PC-9 (cell line): ENCODE measurements around the gene GALNT5. TPM values are rescaled to one million over a fixed set of nuclear protein-coding genes. Genes with fewer than 3 reads are reported as not detected.

Experiments
- BruUV-seq: library from RNA; stranded (reverse); fragments of 400-500 nt; replicated peaks from 2 replicates; lab custom pipeline; 2021; lab: Mats Ljungman, UMichigan
- CTCF ChIA-PET: fragments of 300-600 bp; sonication (Branson Sonifier 250); formaldehyde crosslinking; loops from one replicate; lab custom pipeline; 2022; ENCODE audit warnings: antibody characterized with exemption; lab: Charles Lee
- POLR2A ChIA-PET: fragments of 300-600 bp; sonication (Branson Sonifier 250); formaldehyde crosslinking; loops from one replicate; lab custom pipeline; 2022; ENCODE audit warnings: antibody characterized with exemption; ENCODE audit not compliant: unreplicated experiment; lab: Charles Lee
- DNase-seq, 2 experiments: peaks; one replicate each; pipeline versions ENCODE4 v3.0.0 to v3.0.0-alpha.2; 2015 to 2022; ENCODE audit warnings: mixed read lengths in 1 of 2
- H2AFZ ChIP-seq: fragments of 200-600 bp; sonication (generic); 2 replicates; pipeline ENCODE4 v1.8.1; 2017; ENCODE audit warnings: antibody characterized with exemption
- H3F3A ChIP-seq: fragments of 200-600 bp; sonication (generic); 2 replicates; pipeline ENCODE4 v1.8.1; 2017; ENCODE audit warnings: antibody characterized with exemption, mild to moderate bottlenecking, low read depth; ENCODE audit not compliant: insufficient read depth
- H3K27ac ChIP-seq: fragments of 200-600 bp; sonication (generic); 2 replicates; pipeline ENCODE4 v1.6.1; 2016; ENCODE audit warnings: mixed run types
- H3K27me3 ChIP-seq: fragments of 200-600 bp; sonication (generic); 2 replicates; pipeline ENCODE4 v1.6.1; 2016; ENCODE audit warnings: low read depth, mixed run types; ENCODE audit not compliant: insufficient read depth
- H3K36me3 ChIP-seq: fragments of 200-600 bp; sonication (generic); 2 replicates; pipeline ENCODE4 v1.6.1; 2016; ENCODE audit warnings: low read depth, mixed run types
- H3K4me1 ChIP-seq: fragments of 200-600 bp; sonication (generic); replicated peaks from 2 replicates; pipeline ENCODE4 v1.6.1; 2016; ENCODE audit warnings: mixed run types; ENCODE audit not compliant: insufficient read depth
- H3K4me2 ChIP-seq: fragments of 200-600 bp; sonication (generic); 2 replicates; pipeline ENCODE4 v1.6.1; 2017; ENCODE audit warnings: mixed run types
- H3K4me3 ChIP-seq: fragments of 200-600 bp; sonication (generic); 2 replicates; pipeline ENCODE4 v1.6.1; 2016; ENCODE audit warnings: mixed run types
- H3K79me2 ChIP-seq: fragments of 200-600 bp; sonication (generic); 2 replicates; pipeline ENCODE4 v1.6.1; 2017; ENCODE audit warnings: low read depth, mixed run types
- H3K9me2 ChIP-seq: fragments of 200-600 bp; sonication (generic); 2 replicates; pipeline ENCODE4 v1.8.1; 2017; ENCODE audit warnings: mild to moderate bottlenecking; ENCODE audit not compliant: insufficient read depth
- H3K9me3 ChIP-seq: fragments of 200-600 bp; sonication (generic); 2 replicates; pipeline ENCODE4 v1.8.1; 2016; ENCODE audit warnings: low read depth; ENCODE audit not compliant: insufficient read depth
- H4K20me1 ChIP-seq: fragments of 200-600 bp; sonication (generic); 2 replicates; pipeline ENCODE4 v1.8.1; 2017; ENCODE audit not compliant: insufficient read depth
- CTCF ChIP-seq: fragments of 200-600 bp; sonication (generic); conservative IDR thresholded peaks from 2 replicates; pipeline ENCODE4 v1.6.1; 2017; ENCODE audit warnings: mixed run types, antibody characterized with exemption, mild to moderate bottlenecking, moderate library complexity
- EZH2 ChIP-seq: fragments of 200-600 bp; sonication (generic); IDR thresholded peaks from 2 replicates; pipeline ENCODE4 v1.8.0; 2017; ENCODE audit warnings: antibody characterized with exemption, low read depth
- intact Hi-C: fragments of 100-400 bp; cut with micrococcal nuclease; formaldehyde crosslinking; loops from one replicate; pipeline ENCODE4 v1.10.0; 2022; ENCODE audit not compliant: unreplicated experiment
- total RNA-seq: library from RNA; stranded (reverse); gene quantifications from 2 replicates; pipeline ENCODE4 v1.2.3, GENCODE V29; 2021

Gene GALNT5
- total RNA-seq, 1 experiment from 2014 or later: 1.9 TPM

GRCh38 chr2:157217409-157217808 lies 40.1 kb upstream of the GALNT5 start:
- no peaks in the 10 kb centered on the region for H3K9me2 ChIP-seq
- POLR2A ChIA-PET: no interaction called here
- TF ChIP-seq CTCF (no peak), EZH2 (no peak)
- H4K20me1 ChIP-seq: no peaks in the 10 kb centered on the region
- no peak overlapping the region for H3K4me2 ChIP-seq
- no peaks in the 10 kb centered on the region for H3K36me3 ChIP-seq
- H3K4me3 ChIP-seq: no peak overlapping the region
- no peaks in the 10 kb centered on the region for H3K4me1 ChIP-seq
- CTCF ChIA-PET: no interaction called here
- no peaks in the 10 kb centered on the region for H3K27me3 ChIP-seq
- H2AFZ ChIP-seq: no peak overlapping the region
- H3F3A ChIP-seq: no peaks in the 10 kb centered on the region
- no peaks in the 10 kb centered on the region for H3K9me3 ChIP-seq
- H3K79me2 ChIP-seq: no peaks in the 10 kb centered on the region
- intact Hi-C loops: no loop called here
- BruUV-seq: no TSS peak
- no peak for DNase-seq
- no peak overlapping the region for H3K27ac ChIP-seq

GRCh38 chr2:157218911-157219310 lies 38.6 kb upstream of the GALNT5 start:
- TF ChIP-seq CTCF (no peak), EZH2 (no peak)
- no peak for DNase-seq
- H2AFZ ChIP-seq: no peak overlapping the region
- H3K79me2 ChIP-seq: no peaks in the 10 kb centered on the region
- ChIA-PET POLR2A (no interaction called here), CTCF (no interaction called here)
- no peaks in the 10 kb centered on the region for H3K36me3 ChIP-seq
- H3K27ac ChIP-seq: no peak overlapping the region
- H3F3A ChIP-seq: no peaks in the 10 kb centered on the region
- H3K27me3 ChIP-seq: no peaks in the 10 kb centered on the region
- no peak overlapping the region for H3K4me3 ChIP-seq
- intact Hi-C loops: no loop called here
- no peaks in the 10 kb centered on the region for H4K20me1 ChIP-seq
- no peak overlapping the region for H3K4me2 ChIP-seq
- H3K9me2 ChIP-seq: no peaks in the 10 kb centered on the region
- H3K9me3 ChIP-seq: no peaks in the 10 kb centered on the region
- H3K4me1 ChIP-seq: no peaks in the 10 kb centered on the region
- no TSS peak for BruUV-seq

GRCh38 chr2:157220502-157220901 lies 37.0 kb upstream of the GALNT5 start:
- POLR2A ChIA-PET: no interaction called here
- Histone ChIP-seq H3K9me2 (no peaks in the 10 kb centered on the region), H2AFZ (no peak overlapping the region), H3K4me3 (no peak overlapping the region), H4K20me1 (no peaks in the 10 kb centered on the region), H3F3A (no peaks in the 10 kb centered on the region), H3K4me2 (no peak overlapping the region), H3K79me2 (no peaks in the 10 kb centered on the region), H3K27ac (no peak overlapping the region), H3K36me3 (no peaks in the 10 kb centered on the region), H3K4me1 (no peaks in the 10 kb centered on the region), H3K9me3 (no peaks in the 10 kb centered on the region), H3K27me3 (no peaks in the 10 kb centered on the region)
- no TSS peak for BruUV-seq
- intact Hi-C loops: no loop called here
- CTCF ChIA-PET: no interaction called here
- DNase-seq: no peak
- TF ChIP-seq CTCF (no peak), EZH2 (no peak)
